ENCODE results near the gene C12orf56.

Gene C12orf56

GRCh38 chr12:64256166-64256800, 134.3 kb downstream of the C12orf56 start:
- H3K27ac ChIP-seq = no peak overlapping the region
- TF ChIP-seq ZFX (IDR thresholded peaks at IDR 0.05; ENCODE audit: borderline replicate concordance) = no peak
- TF ChIP-seq CTCF (IDR thresholded peaks at IDR 0.05) = peak; percentile 86

- no peak overlapping the region for H3K27ac ChIP-seq
- TF ChIP-seq ZFX (IDR thresholded peaks at IDR 0.05; ENCODE audit: borderline replicate concordance) (no peak), CTCF (IDR thresholded peaks at IDR 0.05) (no peak)
Measured at GRCh38 chr12:64255249-64255648, 135.3 kb downstream of the C12orf56 start.

- TF ChIP-seq ZFX (IDR thresholded peaks at IDR 0.05; ENCODE audit: borderline replicate concordance) = no peak
- H3K27ac ChIP-seq = no peak overlapping the region
Measured at GRCh38 chr12:64253356-64253755, 137.2 kb downstream of the C12orf56 start.

GRCh38 chr12:64252681-64253080, 137.9 kb downstream of the C12orf56 start:
- TF ChIP-seq CTCF (IDR thresholded peaks at IDR 0.05) (no peak), ZFX (IDR thresholded peaks at IDR 0.05; ENCODE audit: borderline replicate concordance) (no peak)
- no peak overlapping the region for H3K27ac ChIP-seq

GRCh38 chr12:64243809-64244208, 146.7 kb downstream of the C12orf56 start:
- H3K27ac ChIP-seq = no peak overlapping the region
- TF ChIP-seq ZFX (IDR thresholded peaks at IDR 0.05; ENCODE audit: borderline replicate concordance) (no peak), CTCF (IDR thresholded peaks at IDR 0.05) (no peak)

- H3K27ac ChIP-seq = no peak overlapping the region
- TF ChIP-seq ZFX (IDR thresholded peaks at IDR 0.05; ENCODE audit: borderline replicate concordance) (no peak), CTCF (IDR thresholded peaks at IDR 0.05) (no peak)
Measured at GRCh38 chr12:64240781-64241180, 149.8 kb downstream of the C12orf56 start.

- H3K27ac ChIP-seq = peak overlapping the region; percentile 25
- TF ChIP-seq CTCF (IDR thresholded peaks at IDR 0.05) = no peak
- TF ChIP-seq ZFX (IDR thresholded peaks at IDR 0.05; ENCODE audit: borderline replicate concordance) = no peak
Measured at GRCh38 chr12:64237382-64237781, 153.2 kb downstream of the C12orf56 start.

- peak overlapping the region; percentile 25 for H3K27ac ChIP-seq
- TF ChIP-seq CTCF (IDR thresholded peaks at IDR 0.05) (peak; percentile 34), ZFX (IDR thresholded peaks at IDR 0.05; ENCODE audit: borderline replicate concordance) (no peak)
Measured at GRCh38 chr12:64236549-64236948, 154.0 kb downstream of the C12orf56 start.

All from 22Rv1 (cell line).